ENCODE results near the gene PIH1D1. TPM values are rescaled to one million over a fixed set of nuclear protein-coding genes. Genes with fewer than 3 reads are reported as not detected.
A peak's percentile ranks its signal among the peaks of the same experiment; 100 is the strongest.
"Not testable (repeated sequence)": the region's sequence is repeated elsewhere in the genome, so short reads cannot be mapped to it uniquely, and the experiment has no call there.

Gene PIH1D1
- total RNA-seq, 1 experiment from 2014 or later: 115 TPM

DNA sequence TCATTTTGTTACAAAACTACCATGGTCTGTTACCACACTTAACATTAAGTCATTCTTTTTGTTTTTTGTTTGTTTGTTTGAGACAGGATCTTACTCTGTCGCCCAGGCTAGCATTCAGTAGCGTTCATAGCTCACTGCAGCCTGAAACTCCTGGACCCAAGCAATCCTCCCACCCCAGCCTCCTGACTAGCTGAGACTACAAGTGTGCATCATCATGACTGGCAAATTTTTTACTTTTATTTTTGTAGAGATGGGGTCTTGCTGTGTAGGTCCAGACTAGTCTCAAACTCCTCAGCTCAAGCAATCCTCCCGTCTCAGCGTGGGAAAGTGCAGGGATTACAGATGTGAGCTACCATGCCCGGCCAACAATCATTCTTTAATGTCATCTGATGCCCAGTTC, 4.7 kb upstream of the PIH1D1 start:
- DNase-seq (ENCODE audit: low read depth): no peak

DNA sequence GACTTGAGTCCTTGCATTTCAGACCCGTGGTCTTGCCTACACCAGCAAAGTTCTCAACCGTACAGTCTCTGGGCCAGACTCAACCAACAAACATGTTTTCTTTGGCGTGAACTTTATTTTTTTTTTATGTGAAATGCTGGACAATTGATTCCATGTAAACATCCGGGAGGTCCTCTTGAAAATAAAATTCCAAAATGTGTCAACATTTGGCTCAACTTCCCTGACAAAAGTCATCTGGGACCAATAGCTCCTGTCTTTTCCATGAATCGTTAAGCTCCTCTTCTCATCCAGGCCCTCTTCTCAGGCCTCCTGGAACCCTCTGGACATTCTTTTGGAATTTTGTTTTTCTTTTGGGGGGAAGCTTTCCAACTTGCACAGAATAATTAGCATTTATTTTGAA, 4.2 kb upstream of the PIH1D1 start:
- no peak for DNase-seq (ENCODE audit: low read depth)

DNA sequence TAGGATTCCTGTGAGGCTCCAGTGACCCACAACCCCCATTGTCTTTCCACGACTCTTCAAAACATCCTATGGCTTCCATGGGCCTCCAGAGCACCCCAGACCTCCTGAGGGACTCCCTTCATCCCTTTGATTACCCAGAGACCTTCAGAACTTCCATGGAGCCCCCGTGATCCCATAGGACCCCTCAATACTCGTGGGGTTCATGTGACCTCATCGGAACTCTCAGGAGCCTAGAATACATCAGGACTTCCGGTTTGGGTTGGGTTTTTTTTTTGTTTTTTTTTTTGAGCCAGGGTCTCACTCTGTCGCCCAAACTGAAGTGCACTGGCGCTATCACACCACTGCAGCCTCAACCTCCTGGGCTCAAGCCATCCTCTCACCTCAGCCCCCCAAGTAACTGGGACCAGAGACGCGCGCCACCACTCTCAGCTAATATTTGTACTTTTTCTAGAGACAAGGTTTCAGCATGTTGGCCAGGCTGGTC, 2.2 kb upstream of the PIH1D1 start:
- no peak for DNase-seq (ENCODE audit: low read depth)

DNA sequence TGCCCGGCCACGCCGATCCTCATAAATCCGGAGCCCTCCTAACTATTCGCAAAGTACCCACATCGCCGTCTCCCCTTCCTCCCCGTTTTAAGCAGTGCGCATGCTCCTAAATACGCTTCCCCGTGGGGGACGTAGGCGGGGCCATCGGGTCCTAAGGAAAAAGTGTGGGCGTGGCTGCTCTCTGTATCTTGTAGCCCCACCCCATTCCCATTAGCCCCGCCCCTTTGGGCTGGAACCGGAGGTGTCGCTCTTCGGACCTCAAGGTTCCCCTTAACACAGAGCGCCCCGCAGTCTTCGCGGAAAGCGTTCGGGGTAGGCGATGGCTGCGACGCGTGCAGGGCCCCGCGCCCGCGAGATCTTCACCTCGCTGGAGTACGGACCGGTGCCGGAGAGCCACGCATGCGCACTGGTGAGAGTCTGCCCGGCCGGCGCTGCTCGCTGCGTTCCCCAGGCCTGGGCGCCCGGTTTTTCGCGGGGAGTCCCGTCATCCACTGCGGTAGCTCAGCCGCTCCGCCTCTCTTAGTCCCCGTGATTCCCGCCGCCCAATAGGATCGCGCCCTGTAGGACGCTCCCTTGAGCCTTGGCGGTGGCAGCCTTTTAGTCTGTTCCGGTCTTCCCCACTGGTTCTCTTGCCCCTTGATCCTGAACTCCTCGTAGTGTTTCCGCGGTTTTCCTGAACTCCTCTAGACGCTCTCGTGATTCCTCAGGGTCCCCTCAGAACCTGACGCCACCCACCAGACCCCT, 1.6 kb upstream of the PIH1D1 start, which contains the start of gene ALDH16A1:
TSS of gene ALDH16A1 (plus strand) at position 213 of the 744 bp plus-strand sequence. CDS start at position 320, 107 bp downstream.
- DNase-seq (ENCODE audit: low read depth): peak; percentile 98

DNA sequence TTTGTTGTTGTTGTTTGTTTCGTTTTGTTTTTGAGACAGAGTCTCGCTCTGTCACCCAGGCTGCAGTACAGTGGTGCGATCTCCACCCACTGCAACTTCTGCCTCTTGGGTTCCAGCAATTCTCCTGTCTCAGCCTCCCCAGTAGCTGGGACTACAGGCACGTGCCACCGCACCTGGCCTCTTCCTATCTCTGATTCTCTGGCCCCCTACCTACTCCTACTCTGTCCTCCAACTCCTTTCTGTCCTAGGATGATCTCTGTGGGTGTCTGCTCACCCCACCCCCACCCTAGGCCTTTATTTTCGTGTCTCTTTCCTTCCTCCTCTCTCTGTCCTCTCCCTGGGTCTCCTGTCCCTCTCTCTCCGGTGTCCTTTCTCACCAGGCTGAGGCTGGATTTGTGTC, 1.2 kb downstream of the PIH1D1 start:
- no peak for DNase-seq (ENCODE audit: low read depth)

DNA sequence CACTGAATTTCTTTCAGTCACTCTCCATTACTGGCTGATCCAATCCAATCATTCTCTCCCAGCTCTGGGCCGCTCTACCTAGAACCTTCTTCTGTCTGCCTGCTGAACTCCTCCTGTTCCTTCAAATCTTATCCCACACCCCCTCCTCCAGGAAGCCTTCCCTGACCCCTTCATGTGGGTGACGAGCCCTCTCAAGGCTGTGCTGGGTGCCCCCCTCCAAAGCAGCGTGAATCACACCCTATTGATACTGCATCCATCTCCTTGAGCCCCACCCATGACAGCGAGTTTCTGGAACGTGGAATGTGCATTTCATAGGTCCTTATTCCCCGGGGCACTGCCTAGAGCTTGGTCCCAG, 3.2 kb downstream of the PIH1D1 start:
- DNase-seq (ENCODE audit: low read depth): no peak

DNA sequence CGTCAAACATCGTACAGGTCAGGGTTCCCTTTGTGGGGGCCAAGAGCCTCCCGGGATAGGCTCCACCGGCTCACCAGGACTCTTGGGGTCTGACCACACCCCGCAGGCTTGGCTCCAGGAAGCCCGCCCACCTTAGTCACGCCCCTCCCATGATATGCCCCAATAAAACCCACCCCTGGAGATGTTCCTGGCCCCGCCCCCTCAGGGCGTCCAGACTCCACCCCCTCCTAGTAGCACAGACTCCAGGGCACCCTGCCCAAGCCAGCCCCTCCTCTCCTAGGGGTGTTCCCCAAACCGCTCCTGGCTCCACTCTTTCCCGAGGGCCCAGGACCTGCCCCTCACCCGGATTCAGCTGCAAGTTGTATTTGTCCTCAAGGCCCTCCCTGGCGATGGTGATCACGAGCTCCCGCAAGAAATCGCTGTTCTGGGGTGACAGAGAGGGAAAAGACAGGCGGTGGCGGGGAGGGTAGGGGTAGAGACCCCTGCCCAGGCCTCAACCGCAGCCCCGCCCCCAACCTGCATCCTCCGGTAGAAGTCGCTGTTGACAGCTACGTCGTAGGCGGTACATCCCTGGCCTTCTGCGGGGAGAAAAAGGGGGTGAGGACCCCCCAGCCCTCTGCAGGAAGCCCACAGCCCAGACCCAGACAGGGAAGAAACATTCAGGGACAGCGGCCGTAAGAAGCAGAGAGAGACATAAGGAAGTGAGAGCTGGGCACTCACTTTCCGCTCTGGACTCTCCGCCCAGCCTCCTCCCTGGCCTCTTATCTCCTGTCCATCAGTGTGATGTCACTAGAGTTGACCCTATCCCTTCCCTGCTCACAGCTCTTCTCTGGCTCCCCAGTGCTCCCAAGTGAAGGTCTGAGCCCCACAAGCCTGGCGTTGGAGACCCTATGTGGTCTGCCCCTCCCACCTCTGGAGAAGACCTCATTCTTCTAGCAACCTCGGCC, 3.9 kb downstream of the PIH1D1 start:
- no peak for DNase-seq (ENCODE audit: low read depth)

DNA sequence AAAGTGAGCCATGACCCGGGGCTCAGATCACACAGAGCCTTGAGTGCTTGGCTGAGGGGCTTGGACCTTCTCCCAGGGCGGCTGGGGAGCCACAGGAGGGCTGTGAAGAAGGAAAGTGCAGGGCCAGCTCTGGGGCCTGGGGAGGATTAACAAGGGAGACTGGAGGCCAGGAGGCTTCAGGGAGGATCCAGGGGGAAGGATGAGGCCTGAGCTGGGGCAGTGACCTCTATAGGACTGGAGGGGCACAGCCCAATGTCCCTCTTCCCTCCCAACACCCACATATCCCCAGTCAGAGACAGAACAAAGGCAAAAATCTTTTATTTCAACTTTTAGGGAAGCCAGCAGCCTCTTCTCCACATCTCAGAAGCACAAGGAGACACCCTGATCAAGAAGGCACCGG, 5.6 kb downstream of the PIH1D1 start:
- DNase-seq (ENCODE audit: low read depth): no peak

DNA sequence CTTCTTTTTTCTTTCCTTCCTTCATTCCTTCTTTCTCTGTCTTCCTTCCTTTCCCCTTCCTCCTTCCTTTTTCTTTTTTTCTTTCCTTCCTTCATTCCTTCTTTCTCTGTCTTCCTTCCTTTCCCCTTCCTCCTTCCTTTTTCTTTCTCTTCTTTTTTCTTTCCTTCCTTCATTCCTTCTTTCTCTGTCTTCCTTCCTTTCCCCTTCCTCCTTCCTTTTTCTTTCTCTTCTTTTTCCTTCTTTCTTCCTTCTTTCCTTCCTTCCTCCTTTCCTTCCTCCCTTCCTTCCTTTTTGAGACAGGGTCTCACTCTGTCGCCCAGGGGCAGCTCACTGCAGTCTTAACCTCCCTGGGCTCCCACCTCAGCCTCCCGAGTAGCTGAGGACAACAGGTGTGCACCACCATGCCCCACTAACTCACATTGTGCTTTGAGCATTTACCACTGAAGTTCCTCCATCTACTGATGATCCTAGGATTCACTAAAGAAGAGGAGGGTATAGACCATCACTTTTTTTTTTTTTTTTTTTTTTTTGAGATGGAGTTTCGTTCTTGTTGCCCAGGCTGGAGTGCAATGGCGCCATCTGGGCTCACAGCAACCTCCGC, 7.4 kb downstream of the PIH1D1 start:
- DNase-seq (ENCODE audit: low read depth): not testable (repeated sequence)

DNA sequence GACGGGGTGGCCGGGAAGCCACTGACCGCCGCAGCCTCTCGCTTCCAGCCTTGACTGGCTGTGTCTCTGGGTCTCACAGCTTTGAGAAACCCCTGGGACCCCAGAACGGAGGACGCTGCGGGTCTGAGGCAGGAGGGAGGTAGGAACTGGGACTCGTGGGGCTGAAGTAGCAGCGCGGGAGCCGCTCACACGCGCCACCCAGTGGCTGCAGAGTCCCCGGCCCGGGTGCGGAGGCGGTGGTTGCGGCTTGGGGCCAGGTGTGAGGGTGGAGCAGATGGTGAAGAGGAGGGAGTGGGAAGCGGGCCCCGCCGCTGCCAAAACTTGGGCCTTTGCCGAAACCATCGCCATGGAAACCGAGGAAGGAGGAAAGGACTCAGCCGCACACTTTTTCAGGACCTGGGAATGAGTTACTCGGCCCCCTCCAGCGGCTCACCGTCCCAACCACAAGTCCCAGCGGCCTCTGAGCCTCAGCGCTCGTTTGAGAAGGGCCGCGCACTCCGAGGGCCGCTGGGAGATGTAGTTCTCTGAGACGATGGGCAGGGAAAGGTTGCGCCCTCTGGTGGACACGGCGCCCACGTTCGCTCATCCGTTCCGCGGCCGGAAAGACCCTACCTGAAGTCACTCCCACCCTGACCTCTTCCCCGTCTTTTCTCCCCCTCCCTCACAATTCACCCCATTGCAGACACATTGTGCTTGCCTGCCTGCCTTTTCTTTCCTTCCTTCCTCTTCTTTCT, 8.1 kb downstream of the PIH1D1 start:
- DNase-seq (ENCODE audit: low read depth): peak; percentile 94

DNA sequence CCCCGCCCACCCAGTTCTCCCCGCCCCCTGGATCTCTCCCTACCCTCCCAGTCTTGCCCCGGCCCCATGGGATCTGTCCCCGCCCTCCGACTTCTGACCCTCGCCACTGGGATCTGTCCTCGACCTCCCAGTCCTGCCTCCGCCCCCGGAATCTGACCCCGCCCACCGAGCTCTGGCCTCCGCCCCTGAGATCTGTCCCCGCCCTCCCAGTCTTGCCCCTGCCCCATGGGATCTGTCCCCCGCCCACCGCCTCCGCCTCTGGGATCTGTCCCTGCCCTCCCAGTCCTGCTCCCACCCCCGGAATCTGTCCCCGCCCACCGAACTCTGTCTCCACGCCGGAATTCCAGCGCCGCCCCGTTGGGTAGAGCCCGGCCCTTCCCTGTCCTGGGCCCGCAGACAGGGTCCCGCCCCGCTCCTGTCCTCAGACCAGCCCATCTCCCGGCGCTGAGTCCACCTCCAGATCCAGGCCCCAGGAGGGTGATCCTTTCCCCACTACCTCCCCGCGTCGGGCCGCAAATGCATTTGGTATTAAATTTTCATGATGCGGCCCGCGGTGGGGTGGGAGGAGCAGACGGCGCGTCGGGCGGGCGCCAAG, 8.7 kb downstream of the PIH1D1 start:
- DNase-seq (ENCODE audit: low read depth): peak; percentile 90

DNA sequence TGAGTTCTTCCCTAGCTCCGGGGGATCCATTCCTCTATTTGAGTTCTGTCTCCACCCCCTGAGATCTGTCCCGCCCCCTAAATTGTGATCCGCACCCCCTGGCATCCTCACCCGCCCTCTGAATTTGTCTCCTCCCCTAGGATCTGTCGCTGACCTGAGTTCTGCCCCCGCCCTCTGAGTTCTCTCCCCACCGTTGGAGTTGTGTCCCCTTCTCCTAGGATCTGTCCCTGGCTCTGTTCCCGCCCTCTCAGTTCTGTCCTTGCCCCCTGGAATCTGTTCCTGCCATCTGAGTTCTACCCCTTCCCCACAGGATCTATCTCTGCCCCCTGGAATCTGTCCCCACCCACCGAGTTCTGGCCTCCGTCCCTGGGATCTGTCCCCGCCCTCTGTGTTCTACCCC, 9.3 kb downstream of the PIH1D1 start:
- peak; percentile 42 for DNase-seq (ENCODE audit: low read depth)

DNA sequence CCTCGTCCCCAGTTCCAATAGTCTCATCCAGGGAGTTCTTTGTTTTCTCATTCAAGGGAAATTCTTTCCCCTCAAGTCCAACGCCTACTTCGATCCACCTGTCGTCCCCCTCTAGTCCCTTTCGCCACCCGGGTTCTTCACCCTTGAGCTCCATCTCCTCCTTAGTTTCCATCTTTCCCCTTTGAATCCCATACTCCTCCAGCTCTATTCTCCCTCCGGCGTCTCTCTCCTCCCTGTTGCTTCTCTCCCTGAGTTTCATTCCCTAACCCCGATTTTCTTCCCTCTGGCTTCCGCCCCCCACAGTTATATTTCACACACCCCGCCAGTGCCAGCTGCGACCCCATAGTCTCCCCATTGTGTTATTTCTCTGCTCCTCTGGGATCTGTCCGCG, 9.7 kb downstream of the PIH1D1 start:
- no peak for DNase-seq (ENCODE audit: low read depth)

DNA sequence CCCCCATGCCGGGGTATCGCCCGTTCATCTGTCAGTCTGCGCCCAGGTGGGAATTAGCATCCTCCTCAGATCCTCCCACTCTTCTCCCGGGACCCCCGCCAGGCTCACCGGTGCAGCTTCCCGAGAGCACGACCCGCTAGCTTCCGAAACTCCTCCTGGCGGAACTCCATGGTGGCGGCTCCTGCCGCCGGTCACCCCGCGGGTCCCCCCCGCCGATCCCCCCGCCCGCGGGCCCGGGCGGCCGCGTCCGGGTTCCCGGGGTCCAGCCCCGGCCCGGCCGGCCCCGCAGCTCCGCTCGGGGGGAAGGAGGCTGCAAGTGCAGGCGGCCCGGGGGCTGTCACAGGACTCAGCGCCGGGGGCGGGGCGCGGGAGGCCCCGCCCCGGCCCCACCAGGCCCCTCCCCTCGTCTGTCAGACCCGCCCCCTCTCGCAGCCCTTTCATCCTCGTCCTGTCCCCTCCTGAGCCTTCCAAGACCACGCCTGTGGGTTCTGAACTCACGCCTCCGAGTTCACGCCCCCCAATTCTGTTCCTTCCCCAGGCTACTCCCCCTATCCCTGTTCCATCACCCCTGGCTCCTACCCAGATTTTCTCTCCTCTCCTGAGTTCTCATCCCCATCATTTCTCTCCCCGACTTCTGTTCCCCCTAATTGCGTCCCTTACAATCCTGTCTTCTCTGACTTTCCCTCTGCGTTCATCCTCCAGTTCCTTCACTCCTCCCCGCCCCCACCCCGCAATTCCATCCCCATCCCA, 10.2 kb downstream of the PIH1D1 start, which contains the start of gene SLC17A7:
TSS of gene SLC17A7 (minus strand) at position 318 of the 750 bp plus-strand sequence. CDS start at position 170, 148 bp downstream.
- DNase-seq (ENCODE audit: low read depth): no peak

DNA sequence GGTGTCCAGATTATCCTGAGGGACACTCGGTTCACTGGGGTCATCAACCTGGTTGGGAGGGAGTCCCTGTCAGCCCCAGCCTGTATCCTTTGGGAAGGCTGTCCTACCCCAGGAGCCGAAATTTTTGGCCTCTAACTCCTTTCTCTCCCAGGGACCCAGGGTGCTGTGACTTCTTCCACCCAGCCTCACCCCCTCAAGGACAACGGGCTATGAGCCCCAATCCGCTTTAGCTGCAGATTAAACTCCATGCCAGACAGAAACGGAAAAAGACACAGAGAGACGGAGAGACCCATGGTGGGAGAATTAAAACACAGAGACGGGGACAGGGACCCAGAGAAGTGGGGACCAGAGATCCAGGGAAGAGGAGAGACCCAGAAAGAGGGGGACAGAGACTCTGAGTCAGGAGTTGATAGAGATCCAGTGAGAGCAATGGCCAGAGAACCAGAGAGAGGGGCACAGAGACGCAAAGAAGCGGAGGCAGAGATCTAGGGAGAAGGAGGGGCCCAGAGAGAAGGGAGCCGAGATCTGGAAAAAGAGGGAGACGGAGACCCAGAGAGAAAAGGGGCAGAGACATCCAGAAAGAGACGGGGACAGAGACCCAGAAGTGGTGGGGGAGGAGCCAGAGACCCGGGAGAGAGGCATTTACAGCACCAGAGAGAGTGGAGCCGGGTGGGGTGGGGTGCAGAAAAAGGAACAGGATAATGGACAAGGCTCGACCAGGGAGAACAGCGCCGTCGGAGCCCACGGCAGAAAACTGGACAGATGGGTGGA, 11.0 kb downstream of the PIH1D1 start:
- DNase-seq (ENCODE audit: low read depth): no peak

DNA sequence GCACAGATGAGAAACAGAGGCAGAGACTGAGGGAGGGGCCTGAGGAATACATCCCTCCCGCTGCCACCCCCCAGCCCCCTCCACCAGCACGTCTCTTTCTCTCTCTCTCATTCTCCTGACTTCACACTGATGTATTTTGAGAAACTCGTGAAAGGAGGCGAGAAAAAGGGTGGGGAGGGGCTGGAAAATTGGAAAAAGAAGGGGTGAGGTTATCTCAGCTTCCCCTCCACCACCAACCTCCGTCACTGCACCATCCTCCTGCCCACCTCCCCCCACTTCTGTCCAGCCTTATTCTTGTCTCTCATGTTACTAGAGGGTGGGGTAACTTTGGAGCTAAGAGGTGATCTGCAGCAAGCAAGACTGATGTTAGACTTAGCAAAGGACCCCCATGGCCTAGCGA, 11.8 kb downstream of the PIH1D1 start:
- DNase-seq (ENCODE audit: low read depth): no peak

DNA sequence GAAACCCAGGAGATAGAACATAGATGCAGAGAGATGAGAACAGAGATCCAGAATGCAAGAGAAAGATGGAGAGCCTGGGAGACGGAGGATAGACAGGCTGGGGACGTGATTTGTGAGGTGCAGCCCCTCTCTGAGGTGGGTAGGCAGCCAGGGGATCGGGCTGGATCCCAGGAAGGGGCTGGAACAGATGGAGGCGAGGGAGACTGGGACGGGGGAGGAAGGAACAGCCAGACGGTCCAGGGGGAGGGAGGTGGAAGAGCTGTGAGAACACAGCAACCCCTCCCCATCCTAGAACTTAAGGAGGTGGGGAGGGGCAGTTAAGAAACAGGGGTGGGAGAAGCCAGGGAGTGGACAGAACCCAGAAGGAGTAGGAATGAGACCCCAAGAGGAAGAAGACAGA, 13.4 kb downstream of the PIH1D1 start:
- no peak for DNase-seq (ENCODE audit: low read depth)

DNA sequence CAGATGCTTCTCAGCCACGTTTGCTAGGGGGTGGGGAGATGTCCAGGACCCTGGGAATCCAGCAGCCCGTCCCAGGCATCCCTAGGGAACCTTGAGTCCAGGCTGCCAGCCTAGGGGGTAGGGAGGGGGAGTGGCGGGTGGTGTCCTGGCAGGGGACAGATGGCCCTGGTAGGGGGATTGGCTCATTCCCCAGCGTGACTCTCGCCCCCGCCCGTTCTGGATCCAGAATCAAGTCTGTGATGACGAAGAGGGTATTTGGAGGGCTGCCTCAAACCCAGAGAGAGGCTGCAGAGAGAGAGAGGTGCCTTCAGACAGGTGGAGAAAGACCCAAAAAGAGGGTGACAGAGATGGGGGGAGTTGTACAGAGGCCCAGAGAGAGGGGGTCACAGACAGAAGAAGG, 14.4 kb downstream of the PIH1D1 start:
- DNase-seq (ENCODE audit: low read depth): no peak

DNA sequence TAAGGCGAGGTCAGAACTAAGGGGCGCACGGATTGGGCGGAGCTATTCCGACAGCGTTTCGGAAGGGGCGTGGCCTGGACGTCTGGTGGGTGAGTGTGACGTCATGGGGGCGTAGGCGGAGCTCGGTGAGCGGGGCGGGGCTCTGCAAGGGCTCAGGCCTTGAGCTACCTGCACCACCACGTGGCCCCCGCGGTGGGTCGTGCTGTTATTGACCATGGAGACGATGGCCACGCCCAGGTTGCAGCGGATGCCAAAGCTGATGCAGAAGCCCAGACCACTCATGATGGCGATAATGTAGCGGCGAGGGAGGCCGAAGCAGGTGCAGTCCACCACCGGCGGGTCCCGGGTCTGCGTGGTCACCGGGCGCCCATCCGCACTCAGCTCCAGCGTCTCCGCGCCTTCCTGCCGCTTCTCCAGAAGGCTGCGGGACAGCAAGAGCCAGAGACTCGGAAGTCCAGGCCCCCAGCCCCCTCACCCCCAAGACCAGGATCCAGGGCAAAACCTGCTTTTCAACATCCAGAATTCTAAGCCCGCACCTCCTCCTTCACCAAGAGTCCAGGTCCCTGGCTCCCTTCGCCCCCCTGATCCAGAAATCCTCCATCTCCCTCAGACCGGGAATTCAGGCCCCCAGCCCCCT, 15.1 kb downstream of the PIH1D1 start:
- no peak for DNase-seq (ENCODE audit: low read depth)

Measured in M059J (cell line).